HG02885 (cell line): ENCODE data around the gene MVB12A.
A peak's percentile ranks its signal among the peaks of the same experiment; 100 is the strongest.

Source experiments
- ATAC-seq: cut with Tn5 transposase; IDR thresholded peaks from one replicate; pipeline ENCODE4 v1.9.1; 2021; ENCODE audit warnings: mild to moderate bottlenecking; ENCODE audit not compliant: unreplicated experiment, poor library complexity

Gene MVB12A

DNA sequence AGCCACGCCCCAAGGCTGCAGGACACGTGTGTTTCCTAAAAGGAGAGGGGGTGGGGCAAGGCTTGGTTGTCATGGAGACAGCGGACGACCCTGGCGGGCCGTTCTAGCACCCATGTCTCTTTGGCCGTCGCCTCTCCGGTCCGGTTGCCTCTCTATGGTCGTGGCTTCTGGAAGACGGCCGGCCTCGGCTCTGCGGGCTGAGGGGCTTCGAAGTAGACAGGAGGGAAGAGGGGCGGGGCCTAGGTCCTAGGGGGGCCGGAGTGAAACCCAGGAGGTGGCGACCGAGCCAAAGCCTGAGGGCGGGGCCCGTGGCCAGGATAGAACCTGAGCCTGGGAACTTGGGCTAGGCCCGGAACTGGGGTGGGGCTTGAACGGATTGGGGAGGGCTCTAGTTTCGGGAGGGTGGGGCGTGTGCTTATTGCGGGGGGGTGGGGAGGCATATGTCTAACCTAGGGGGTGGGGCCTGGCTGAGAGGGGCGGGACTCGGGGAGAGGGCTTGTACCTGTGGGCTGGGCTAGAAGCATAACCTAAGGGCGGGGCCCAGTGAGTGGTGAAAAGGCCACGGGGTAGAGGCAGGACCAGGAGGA lies 49.7 kb downstream of the MVB12A start:
- ATAC-seq = peak; percentile 54

DNA sequence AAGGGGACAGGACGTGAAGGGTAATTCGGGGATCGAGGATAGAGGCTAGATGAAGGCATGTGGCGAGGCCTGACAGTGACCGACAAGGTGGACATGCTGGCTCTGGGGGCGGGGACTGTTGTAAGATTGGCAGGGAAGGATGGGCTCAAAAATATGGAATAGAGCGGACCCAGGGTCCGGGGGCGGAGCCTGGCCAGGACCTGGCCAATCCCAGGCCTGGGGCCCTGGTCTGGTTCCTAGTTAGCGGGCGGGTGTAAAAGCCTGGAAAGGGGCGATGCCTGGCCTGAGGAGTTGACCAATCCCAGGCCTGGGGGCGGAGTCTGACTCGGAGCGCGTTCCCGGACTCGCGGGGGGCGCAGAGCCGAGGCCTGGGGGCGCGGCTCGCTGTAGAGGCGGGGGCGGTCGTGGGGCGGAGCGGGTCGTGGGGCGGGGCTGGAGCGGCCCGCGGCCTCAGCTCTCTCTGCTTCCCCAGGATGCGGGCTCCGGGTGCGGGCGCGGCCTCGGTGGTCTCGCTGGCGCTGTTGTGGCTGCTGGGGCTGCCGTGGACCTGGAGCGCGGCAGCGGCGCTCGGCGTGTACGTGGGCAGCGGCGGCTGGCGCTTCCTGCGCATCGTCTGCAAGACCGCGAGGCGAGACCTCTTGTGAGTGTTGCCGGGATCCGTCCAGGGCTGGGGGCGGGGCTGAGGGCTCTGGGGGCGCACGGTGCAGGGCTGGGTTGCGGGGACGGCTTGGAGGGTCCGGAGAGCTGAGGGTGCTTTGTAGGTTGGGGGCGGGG lies 50.4 kb downstream of the MVB12A start, which contains the start of gene SLC27A1:
Gene SLC27A1 (plus strand): TSS at position 457 of the 774 bp plus-strand sequence. CDS start 17 bp downstream, at position 474.
- ATAC-seq = peak; percentile 79

DNA sequence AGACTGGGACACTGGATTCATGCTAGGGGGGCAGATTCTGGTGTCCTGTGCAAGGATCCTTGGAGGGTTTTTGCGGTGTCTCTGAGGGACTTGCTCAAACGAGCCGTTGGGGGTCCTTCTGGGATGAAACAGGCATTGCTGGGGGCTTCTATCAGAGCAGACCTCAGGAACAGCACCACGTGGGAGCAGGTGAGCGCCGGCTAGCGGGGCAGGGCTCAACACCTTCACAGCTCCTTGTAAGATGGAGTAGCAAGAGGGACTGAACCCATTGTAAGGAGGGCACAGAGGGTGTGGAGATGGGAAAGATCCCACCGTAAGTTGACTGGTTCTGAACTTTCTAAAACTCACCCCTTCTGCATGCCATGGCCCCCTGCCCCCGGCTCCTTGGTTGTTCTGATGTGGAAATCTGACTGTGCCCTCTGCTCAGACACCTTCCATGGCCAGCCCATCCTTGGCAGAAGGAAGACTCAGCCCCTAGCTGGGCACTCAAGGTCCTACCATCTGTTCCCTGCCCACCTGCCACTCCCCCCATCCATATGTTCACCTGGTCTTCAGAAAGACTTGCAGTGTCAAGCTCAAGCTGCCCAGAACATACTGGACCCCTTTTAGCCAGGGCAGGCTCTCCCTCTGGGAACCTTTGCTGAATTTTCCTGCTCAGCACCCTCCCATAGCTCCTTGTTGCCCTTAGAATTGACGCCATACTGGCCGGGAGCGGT lies 51.7 kb downstream of the MVB12A start:
- ATAC-seq = no peak

DNA sequence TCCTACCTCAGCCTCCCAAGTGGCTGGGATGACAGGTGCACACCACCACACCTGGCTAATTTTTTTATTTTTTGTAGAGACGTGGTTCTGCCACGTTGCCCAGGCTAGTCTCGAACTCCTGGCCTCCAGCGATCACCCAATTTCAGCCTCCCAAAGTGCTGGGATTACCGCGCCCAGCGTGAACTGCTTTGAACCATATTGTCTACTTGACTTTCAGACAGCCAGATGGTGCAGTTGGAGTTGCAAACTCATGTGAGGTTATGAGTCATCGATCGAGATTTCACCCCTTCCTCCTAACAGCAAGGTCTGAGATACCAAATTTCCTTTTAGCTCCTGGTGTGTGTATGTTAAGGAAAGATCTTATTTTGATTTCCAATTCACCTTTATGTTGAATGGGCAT lies 53.2 kb downstream of the MVB12A start:
- ATAC-seq = no peak
